GM12878 (cell line): Measurements from ENCODE around the gene TTC22. TPM values are rescaled to one million over a fixed set of nuclear protein-coding genes. Genes with fewer than 3 reads are reported as not detected.

Source experiments
- ATAC-seq: fragments of 200-7000 bp; cut with Tn5 transposase; 3 replicates; pipeline ENCODE4 v1.9.1; 2020; ENCODE audit warnings: mild to moderate bottlenecking, moderate library complexity
- BruUV-seq: library from RNA; stranded (reverse); fragments of 400-500 nt; replicated peaks from 2 replicates; lab custom pipeline; 2021; lab: Mats Ljungman, UMichigan
- CTCF ChIA-PET: fragments of 300-600 bp; sonication (Branson Sonifier 250); formaldehyde crosslinking; extraction: SDS; loops from one replicate; lab custom pipeline; 2021; ENCODE audit warnings: inconsistent platforms; lab: Yijun Ruan, JAX
- POLR2A ChIA-PET: fragments of 350-600 bp; formaldehyde crosslinking; extraction: SDS; loops from one replicate; lab custom pipeline; 2021; ENCODE audit warnings: inconsistent platforms; lab: Charles Lee
- RAD21 ChIA-PET: fragments of 300-600 bp; sonication (Branson Sonifier 250); formaldehyde crosslinking; loops from one replicate; lab custom pipeline; 2023; ENCODE audit warnings: antibody characterized with exemption; ENCODE audit not compliant: unreplicated experiment; lab: Charles Lee
- SMC1A ChIA-PET: fragments of 300-600 bp; sonication (Branson Sonifier 250); formaldehyde crosslinking; loops from one replicate; lab custom pipeline; 2023; ENCODE audit not compliant: unreplicated experiment, uncharacterized antibody; lab: Charles Lee
- DNase-seq: peaks from one replicate; pipeline ENCODE4 v3.0.0-alpha.2; 2011; ENCODE audit warnings: low read depth, low spot score
- FAIRE-seq: peaks from 3 replicates; lab custom pipeline; 2011; peaks lifted over from hg19 to GRCh38; lab: Jason Lieb, UNC
- H2AFZ ChIP-seq: 2 replicates; pipeline ENCODE4 v1.6.0; 2011; ENCODE audit warnings: low read depth, low read length, control low read depth; ENCODE audit not compliant: control insufficient read depth
- H3K27ac ChIP-seq: 2 replicates; pipeline ENCODE4 v1.5.1; 2011; ENCODE audit warnings: control low read depth; ENCODE audit not compliant: control insufficient read depth, insufficient read depth
- H3K27me3 ChIP-seq, 2 experiments: replicated peaks in 1 of 2; 2 replicates each; pipeline versions ENCODE4 v1.6.0 to v1.6.1; 2011; ENCODE audit warnings: low read length in 1 of 2; ENCODE audit not compliant: control insufficient read depth in 2 of 2, insufficient read depth in 2 of 2
- H3K36me3 ChIP-seq, 2 experiments: 2 replicates each; pipeline ENCODE4 v1.5.1; 2011; ENCODE audit warnings: low read length in 1 of 2; ENCODE audit not compliant: control insufficient read depth in 2 of 2, insufficient read depth in 2 of 2
- H3K4me1 ChIP-seq: 2 replicates; pipeline ENCODE4 v1.6.1; 2011; ENCODE audit warnings: mild to moderate bottlenecking, low read length, moderate library complexity, mixed read lengths; ENCODE audit not compliant: control insufficient read depth, insufficient read depth
- H3K4me2 ChIP-seq: 2 replicates; pipeline ENCODE4 v1.6.0; 2011; ENCODE audit warnings: control low read depth; ENCODE audit not compliant: control insufficient read depth, insufficient read depth
- H3K4me3 ChIP-seq: fragments of 200-600 bp; sonication (generic); 2 replicates; pipeline ENCODE4 v1.5.1; 2016
- H3K79me2 ChIP-seq: 2 replicates; pipeline ENCODE4 v1.6.0; 2011; ENCODE audit warnings: low read length; ENCODE audit not compliant: control insufficient read depth, insufficient read depth
- H3K9ac ChIP-seq: 2 replicates; pipeline ENCODE4 v1.8.0; 2011; ENCODE audit warnings: low read length, control low read depth, mixed read lengths; ENCODE audit not compliant: control insufficient read depth, insufficient read depth
- H3K9me3 ChIP-seq: replicated peaks from 3 replicates; pipeline ENCODE4 v1.5.1; 2011; ENCODE audit warnings: mild to moderate bottlenecking, low read length; ENCODE audit not compliant: control insufficient read depth, insufficient read depth
- H4K20me1 ChIP-seq: 2 replicates; pipeline ENCODE4 v1.6.0; 2011; ENCODE audit not compliant: control insufficient read depth, insufficient read depth
- ASH2L ChIP-seq: fragments of 300-600, 200-600 bp; sonication (generic); IDR thresholded peaks from 2 replicates; pipeline ENCODE4 v1.6.1; 2017; ENCODE audit warnings: low read depth, mild to moderate bottlenecking, borderline replicate concordance
- BMI1 ChIP-seq: fragments of 450-650 bp; IDR thresholded peaks from 2 replicates; pipeline ENCODE4 v1.6.1; 2016; ENCODE audit warnings: mild to moderate bottlenecking, moderate library complexity, borderline replicate concordance
- NKRF ChIP-seq: fragments of 450-650 bp; conservative IDR thresholded peaks from 2 replicates; pipeline ENCODE4 v1.6.1; 2017; ENCODE audit warnings: mild to moderate bottlenecking, moderate library complexity
- PKNOX1 ChIP-seq: fragments of 450-650 bp; IDR thresholded peaks from 2 replicates; pipeline ENCODE4 v1.6.1; 2016; ENCODE audit warnings: mild to moderate bottlenecking
- RCOR1 ChIP-seq: conservative IDR thresholded peaks from 2 replicates; pipeline ENCODE4 v1.6.1; 2012; ENCODE audit warnings: low read depth, low read length, improper control_type of control experiment
- SMAD1 ChIP-seq: fragments of 450-650 bp; IDR thresholded peaks from 2 replicates; pipeline ENCODE4 v1.6.1; 2018; ENCODE audit warnings: mild to moderate bottlenecking, low read depth; ENCODE audit not compliant: partially characterized antibody
- SMC3 ChIP-seq: IDR thresholded peaks from 2 replicates; pipeline ENCODE4 v1.6.1; 2011; ENCODE audit warnings: low read length, improper control_type of control experiment, borderline replicate concordance
- STAT1 ChIP-seq: fragments of 450-650 bp; conservative IDR thresholded peaks from 2 replicates; pipeline ENCODE4 v1.6.1; 2014; ENCODE audit warnings: antibody characterized with exemption, mild to moderate bottlenecking
- WGBS: methylation state at CpG from one replicate; pipeline ENCODE4 v1.1.6; 2016; ENCODE audit warnings: low lambda C conversion rate; ENCODE audit not compliant: insufficient replicate concordance, insufficient coverage; ENCODE audit errors: missing lambda C conversion rate; 5-methylcytosine and 5-hydroxymethylcytosine counted together
- in situ Hi-C: fragments of 300-500 bp; cut with MboI; formaldehyde crosslinking; loops from 9 replicates; pipeline ENCODE4 v1.14.3; 2018; ENCODE audit warnings: mixed read lengths
- intact Hi-C: fragments of 100-400 bp; cut with micrococcal nuclease; formaldehyde crosslinking; loops from one replicate; pipeline ENCODE4 v1.14.2; 2022; ENCODE audit not compliant: unreplicated experiment
- polyA plus RNA-seq, 11 experiments: library from polyadenylated mRNA; depleted of rRNA in 4 of 11; unstranded in 6 of 11; stranded (reverse) in 5 of 11; fragments of >200 nt; fragmentation: Nextera tagmentation in 4 of 11; fragmentation: Illumina TruSeq in 1 of 11; extraction: Ambion mirVana in 4 of 11; extraction: Trizol in 1 of 11; gene quantifications; 1 replicate in 1 of 11; 2 replicates in 10 of 11; pipeline versions ENCODE4 v1.2.1 to v1.2.3, GENCODE V29; 2011 to 2016; ENCODE audit warnings: inconsistent platforms in 2 of 11, missing spikeins in 2 of 11, low read depth in 1 of 11
- total RNA-seq, 4 experiments: library from RNA; depleted of rRNA in 3 of 4; stranded (reverse); fragments of >200 nt in 3 of 4; fragmentation: Illumina TruSeq in 1 of 4; extraction: Trizol in 1 of 4; gene quantifications; 2 replicates each; pipeline versions ENCODE4 v1.2.1 to v1.2.3, GENCODE V29; 2013 to 2021

Gene TTC22
- total and polyA plus RNA-seq, 10 of the 15 experiments (the other 5 are each of a cell fraction or from before 2014, with no cell fraction given) = 0.64 to 5.1 (median 1.9) TPM

- no peak for TF ChIP-seq RCOR1
- TF ChIP-seq NKRF = no peak
- no peak for TF ChIP-seq SMC3
- TF ChIP-seq SMAD1 = no peak
- TF ChIP-seq PKNOX1 = no peak
- TF ChIP-seq STAT1 = no peak
Measured at GRCh38 chr1:54781023-54781723, 19.9 kb downstream of the TTC22 start (continued).

- ChIA-PET POLR2A (no interaction called here), SMC1A (no interaction called here), RAD21 (no interaction called here), CTCF (interaction anchor here (0.7 kb wide), 1 partner anchor 8 kb away, joined by 3 read pairs; no protein-coding TSS in a partner anchor)
- Histone ChIP-seq H4K20me1 (no peaks in the 10 kb centered on the region), H3K4me1 (no peaks in the 10 kb centered on the region), H2AFZ (no peak overlapping the region), H3K27ac (no peak overlapping the region), H3K9me3 (no peaks in the 10 kb centered on the region), H3K79me2 (no peaks in the 10 kb centered on the region), H3K27me3 (no peaks in the 10 kb centered on the region), H3K4me2 (no peak overlapping the region), H3K4me3 (no peak overlapping the region), H3K36me3 (no peaks in the 10 kb centered on the region)
- WGBS = 51% methylated on average over 4 of the region's 4 CpGs
- ATAC-seq = no peak
- intact Hi-C loops = no loop called here
- no peak for FAIRE-seq
- in situ Hi-C loops = no loop called here
- TF ChIP-seq BMI1 (no peak), ASH2L (no peak)
- TF ChIP-seq, all 136 proteins: peak for 0
- BruUV-seq = no TSS peak
- H3K9ac ChIP-seq = no peak overlapping the region
- no peak for DNase-seq
Measured at GRCh38 chr1:54777431-54777830, 23.7 kb downstream of the TTC22 start.
